T-helper 1 cell treated with Interleukin-12 subunit alpha and Interleukin-12 subunit beta and Interleukin-4 antibody, amounts not matched to agents 30 μg/mL and 1 μg/mL, for 36 hours (primary cell): ENCODE results near the gene PCCA.

Experiments
- H3K27ac Mint-ChIP-seq: one replicate; pipeline ENCODE4 v1.8.0; 2021; ENCODE audit warnings: mild to moderate bottlenecking, mixed read lengths
- H3K27me3 Mint-ChIP-seq: one replicate; pipeline ENCODE4 v1.8.0; 2021; ENCODE audit warnings: low read depth, mixed read lengths
- H3K36me3 Mint-ChIP-seq: one replicate; pipeline ENCODE4 v1.8.0; 2021; ENCODE audit warnings: low read depth, mixed read lengths
- H3K4me1 Mint-ChIP-seq: one replicate; pipeline ENCODE4 v1.8.0; 2021; ENCODE audit warnings: low read depth, mixed read lengths
- H3K4me3 Mint-ChIP-seq: one replicate; pipeline ENCODE4 v1.8.0; 2021; ENCODE audit warnings: mild to moderate bottlenecking, moderate library complexity, mixed read lengths
- H3K9me3 Mint-ChIP-seq: one replicate; pipeline ENCODE4 v1.8.0; 2021; ENCODE audit warnings: mixed read lengths

PCCA gene

DNA sequence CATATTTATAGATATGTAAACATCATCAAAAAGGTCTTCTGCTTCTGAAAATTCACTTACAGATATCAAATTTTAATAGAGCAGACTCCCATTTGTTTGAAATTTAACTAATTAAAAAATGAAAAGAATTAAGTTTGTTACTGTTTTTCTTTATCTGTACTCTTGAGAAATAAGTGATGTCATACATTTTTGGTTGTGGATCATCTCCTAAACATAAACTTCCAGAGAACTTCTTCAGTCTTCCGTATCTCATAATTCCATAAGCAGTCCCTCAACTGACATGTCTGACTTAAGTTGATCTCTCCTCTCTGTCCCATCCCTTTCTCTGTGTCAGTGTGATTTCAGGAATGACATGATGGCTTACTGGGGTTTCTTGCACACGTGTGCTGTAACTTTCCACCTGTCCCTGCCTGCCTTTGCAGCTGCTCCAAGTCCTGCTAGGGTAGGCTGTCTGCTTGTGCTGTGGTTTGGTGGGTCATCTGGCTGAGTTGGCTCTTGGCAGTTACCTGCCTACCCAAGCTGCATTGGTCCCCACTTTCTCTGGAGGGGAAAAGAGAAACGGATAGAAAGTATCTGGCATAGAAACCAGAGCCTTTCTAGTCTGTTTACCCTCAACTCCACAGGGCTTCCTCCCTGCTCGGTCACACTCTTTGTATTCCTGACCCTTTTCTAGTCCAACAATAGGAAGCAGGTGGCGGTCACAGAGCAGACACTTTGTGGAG is 372.6 kb downstream of the PCCA start:
- Mint-ChIP-seq H3K9me3 (peaks cover 4% of the 10 kb centered on the region), H3K4me1 (peaks cover 7% of the 10 kb centered on the region), H3K36me3 (peaks cover 4% of the 10 kb centered on the region), H3K4me3 (no peak overlapping the region), H3K27ac (no peak overlapping the region), H3K27me3 (no peaks in the 10 kb centered on the region)

DNA sequence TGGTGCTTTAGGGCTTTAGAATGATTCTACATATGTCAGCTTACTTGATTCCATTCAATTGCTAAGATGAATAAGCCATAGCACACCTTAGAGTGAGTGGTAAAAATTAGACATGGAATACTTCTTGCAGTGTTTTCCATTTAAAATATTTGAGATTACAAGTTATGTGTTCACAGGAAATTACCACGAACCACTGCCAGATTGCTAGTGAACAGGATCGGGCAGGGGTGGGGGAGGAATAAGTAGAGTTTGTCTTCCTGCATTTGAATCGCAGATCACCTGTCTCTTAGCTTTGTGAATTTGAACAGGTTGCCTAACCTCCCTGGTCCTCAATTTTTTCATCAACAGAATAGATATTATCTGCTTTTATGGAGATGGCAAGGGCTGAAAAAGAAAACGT is 375.1 kb downstream of the PCCA start:
- Mint-ChIP-seq H3K4me1 (peaks cover 7% of the 10 kb centered on the region), H3K9me3 (peaks cover 4% of the 10 kb centered on the region), H3K36me3 (peaks cover 2% of the 10 kb centered on the region), H3K4me3 (no peak overlapping the region), H3K27ac (no peak overlapping the region), H3K27me3 (no peaks in the 10 kb centered on the region)

DNA sequence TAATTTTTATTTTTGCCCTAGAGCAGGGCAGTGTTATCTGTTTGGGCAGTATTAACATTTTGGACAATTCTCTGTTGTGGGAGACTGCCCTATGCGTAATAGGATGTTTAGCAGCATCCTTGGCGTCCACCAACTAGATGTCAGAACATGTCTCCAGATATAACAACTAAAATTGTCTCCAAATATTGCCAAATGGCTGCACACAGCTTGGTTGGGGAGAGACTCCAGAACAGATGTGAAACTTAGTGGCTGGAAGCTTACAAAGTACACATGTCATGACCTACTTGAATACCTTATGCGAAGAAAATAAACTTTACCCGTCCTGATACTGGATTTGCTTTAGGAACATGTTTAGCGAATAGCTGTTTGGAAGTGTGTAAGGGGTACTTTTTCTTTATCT is 376.7 kb downstream of the PCCA start:
- H3K9me3 Mint-ChIP-seq = no peaks in the 10 kb centered on the region
- no peak overlapping the region for H3K27ac Mint-ChIP-seq
- no peak overlapping the region for H3K4me3 Mint-ChIP-seq
- H3K27me3 Mint-ChIP-seq = no peaks in the 10 kb centered on the region
- H3K36me3 Mint-ChIP-seq = peaks cover 2% of the 10 kb centered on the region
- peaks cover 12% of the 10 kb centered on the region for H3K4me1 Mint-ChIP-seq

DNA sequence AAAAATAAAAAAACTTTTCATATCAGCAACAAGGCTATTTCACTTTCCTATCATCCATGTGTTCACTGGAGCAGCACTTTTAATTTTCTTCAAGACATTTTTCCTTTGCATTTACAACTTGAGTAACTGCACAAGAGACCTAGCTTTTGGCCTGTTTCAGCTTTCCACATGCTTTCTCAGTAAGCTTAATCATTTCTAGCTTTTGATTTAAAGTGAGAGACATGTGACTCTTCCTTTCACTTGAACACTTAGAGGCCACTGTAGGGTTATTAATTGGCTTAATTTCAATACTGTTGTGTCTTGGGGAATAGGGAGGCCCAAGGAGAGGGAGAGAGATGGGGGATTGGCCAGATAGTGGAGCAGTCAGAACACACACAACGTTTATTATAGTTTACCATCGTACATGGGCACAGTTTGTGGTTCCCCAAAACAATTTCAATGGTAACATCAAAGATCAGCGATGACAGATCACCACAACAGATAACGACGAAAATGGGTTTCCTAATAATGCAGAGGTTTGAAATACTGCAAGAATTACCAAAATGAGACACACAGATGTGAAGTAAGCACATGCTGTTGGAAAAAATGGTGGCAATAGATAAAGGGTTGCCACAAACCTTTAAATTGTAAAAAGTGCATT is 382.1 kb downstream of the PCCA start:
- Mint-ChIP-seq H3K4me1 (peaks cover 10% of the 10 kb centered on the region), H3K27ac (no peak overlapping the region), H3K9me3 (no peaks in the 10 kb centered on the region), H3K27me3 (no peaks in the 10 kb centered on the region), H3K4me3 (no peak overlapping the region), H3K36me3 (no peaks in the 10 kb centered on the region)

DNA sequence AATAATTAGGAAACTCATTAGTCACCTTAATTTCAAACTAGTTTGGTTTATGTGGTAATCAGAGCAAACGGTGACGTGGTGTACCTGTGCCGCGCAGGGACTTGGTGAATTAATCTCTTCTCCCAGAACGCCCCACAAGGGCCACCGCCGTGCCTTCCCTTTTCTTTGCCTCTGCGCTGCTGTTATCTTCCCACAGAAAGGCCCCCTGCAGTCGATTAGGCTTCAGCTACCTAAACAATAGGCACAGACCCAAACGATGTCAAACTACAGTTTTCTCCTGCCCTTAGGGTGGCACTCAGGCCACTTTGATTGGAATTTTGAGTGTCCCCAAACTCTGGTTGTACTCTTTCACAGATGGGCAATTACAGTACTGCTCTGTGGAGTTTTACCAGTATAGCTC is 384.2 kb downstream of the PCCA start:
- Mint-ChIP-seq H3K9me3 (no peaks in the 10 kb centered on the region), H3K4me1 (peaks cover 10% of the 10 kb centered on the region), H3K36me3 (no peaks in the 10 kb centered on the region), H3K27ac (no peak overlapping the region), H3K27me3 (no peaks in the 10 kb centered on the region), H3K4me3 (no peak overlapping the region)

DNA sequence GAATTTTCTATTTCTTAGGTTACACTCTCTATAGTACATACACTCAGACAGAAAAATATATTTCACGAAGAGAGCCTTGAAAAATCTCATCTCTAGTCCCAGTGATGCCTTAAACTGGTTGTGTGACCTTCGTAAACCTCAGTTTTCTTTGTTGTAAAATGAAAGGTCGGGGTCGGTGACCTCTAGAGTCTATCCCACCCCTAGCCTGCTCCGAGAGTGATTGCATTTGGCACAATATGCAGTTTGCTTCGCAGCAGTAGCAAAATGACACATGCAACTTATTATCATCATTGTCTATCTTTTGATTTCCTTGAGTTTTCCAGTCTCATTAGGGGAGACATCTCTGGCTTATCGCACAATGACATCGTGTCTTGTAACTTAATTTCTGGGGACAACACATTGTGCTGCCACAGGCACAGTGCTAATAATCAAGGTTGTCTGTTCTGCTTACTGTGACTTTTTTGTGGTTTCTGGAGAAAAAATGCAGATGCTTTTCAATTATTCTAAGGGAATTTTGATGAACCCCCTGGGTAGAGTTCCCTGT is 384.7 kb downstream of the PCCA start:
- no peaks in the 10 kb centered on the region for H3K36me3 Mint-ChIP-seq
- H3K4me1 Mint-ChIP-seq = peaks cover 10% of the 10 kb centered on the region
- no peaks in the 10 kb centered on the region for H3K9me3 Mint-ChIP-seq
- no peaks in the 10 kb centered on the region for H3K27me3 Mint-ChIP-seq
- no peak overlapping the region for H3K27ac Mint-ChIP-seq
- no peak overlapping the region for H3K4me3 Mint-ChIP-seq

DNA sequence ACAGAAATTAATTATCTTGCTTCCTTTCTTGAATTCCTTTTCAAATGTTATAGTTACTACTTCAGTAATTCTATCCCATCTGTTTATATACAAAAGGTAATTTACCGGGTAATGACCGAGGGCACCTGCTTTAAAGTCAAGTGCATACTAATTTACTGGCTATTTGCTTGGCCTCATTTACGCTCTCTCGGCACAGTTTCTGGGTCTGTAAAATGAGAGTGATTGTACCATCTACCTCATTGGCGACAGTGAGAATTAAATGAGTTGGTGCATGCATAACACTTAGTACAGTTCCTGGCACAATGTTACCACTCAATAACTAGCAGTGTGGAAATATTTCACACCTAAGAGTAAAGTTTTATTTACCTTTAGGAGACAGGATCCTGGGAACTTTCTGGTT is 388.1 kb downstream of the PCCA start:
- Mint-ChIP-seq H3K36me3 (no peaks in the 10 kb centered on the region), H3K4me1 (peaks cover under 1% of the 10 kb centered on the region), H3K27ac (no peak overlapping the region), H3K27me3 (no peaks in the 10 kb centered on the region), H3K9me3 (no peaks in the 10 kb centered on the region), H3K4me3 (no peak overlapping the region)

DNA sequence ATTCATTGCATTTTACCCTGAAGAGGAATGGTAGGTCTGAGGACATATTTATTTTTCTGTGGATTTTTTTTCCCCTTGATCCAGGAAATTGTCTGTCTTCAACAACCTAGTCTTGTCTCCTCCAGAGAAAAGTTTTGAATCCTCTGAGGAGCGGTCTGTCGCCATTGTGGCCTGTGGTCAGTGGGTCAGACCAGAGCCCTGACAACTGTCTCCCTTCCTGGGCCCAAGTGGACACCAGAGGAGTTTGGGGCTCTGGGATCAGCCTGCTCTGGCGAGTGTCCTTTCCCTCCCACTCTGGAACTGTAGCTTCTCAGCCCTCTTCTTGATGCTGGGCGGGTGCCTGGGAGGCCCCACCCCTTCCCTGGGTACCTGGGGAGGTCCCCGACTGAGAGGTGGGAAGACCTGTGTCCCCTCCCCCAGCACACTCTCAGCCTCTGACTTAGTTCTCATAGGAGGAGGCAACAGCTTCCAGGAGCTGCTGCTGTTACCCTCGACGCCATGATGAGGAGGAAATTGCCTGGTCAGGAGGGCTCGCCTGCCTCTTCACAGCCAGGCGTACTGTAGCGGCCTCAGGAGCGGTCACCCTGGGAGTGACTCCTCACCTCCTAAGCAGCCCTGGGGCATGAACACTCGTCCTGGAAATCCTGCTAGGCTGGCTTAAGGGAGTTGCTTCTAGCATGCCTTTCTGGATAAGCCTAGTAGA is 389.4 kb downstream of the PCCA start:
- H3K4me3 Mint-ChIP-seq = no peak overlapping the region
- peaks cover 5% of the 10 kb centered on the region for H3K4me1 Mint-ChIP-seq
- H3K27ac Mint-ChIP-seq = no peak overlapping the region
- no peaks in the 10 kb centered on the region for H3K9me3 Mint-ChIP-seq
- peaks cover 1% of the 10 kb centered on the region for H3K36me3 Mint-ChIP-seq
- no peaks in the 10 kb centered on the region for H3K27me3 Mint-ChIP-seq

DNA sequence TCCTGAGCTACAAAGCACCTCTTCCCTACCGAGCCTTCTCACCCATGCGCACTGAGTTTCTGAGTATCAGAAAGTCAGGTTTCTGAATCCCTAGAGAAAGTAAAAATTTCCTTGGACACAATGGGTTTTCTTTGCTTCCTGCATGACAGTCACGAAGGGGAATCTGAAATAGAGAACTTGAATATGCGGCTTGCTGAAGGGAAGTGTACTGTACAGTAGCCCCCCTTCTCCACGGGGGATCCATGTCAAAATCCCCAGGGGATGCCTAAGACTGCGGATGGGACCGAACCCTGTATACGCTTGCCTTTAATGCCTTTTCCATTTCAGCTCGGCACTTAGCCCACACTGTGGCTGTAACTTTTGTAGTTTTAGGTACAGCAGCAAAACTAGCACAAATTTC is 391.8 kb downstream of the PCCA start:
- Mint-ChIP-seq H3K27me3 (no peaks in the 10 kb centered on the region), H3K9me3 (no peaks in the 10 kb centered on the region), H3K4me3 (no peak overlapping the region), H3K36me3 (peaks cover 1% of the 10 kb centered on the region), H3K4me1 (peaks cover 26% of the 10 kb centered on the region), H3K27ac (no peak overlapping the region)

DNA sequence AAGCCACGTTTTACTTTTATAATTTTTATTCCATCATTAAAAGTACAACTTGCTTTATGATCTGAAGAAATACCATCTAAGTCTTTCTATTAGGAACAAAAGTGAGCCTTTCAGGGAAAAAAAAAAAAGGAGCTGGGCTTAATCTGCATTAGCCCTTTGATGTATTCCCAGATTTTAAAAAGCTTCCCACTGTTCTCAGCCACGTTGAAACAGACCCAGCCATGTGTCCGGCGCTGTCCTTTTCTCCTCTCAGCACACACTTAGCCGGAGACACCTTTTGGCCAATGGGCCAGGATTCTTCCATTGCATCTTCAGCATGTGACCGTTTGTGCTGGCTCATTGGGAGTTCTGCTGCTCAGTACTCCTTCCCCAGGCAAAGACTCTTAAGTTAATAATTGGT is 394.2 kb downstream of the PCCA start:
- Mint-ChIP-seq H3K36me3 (peaks cover 1% of the 10 kb centered on the region), H3K27ac (no peak overlapping the region), H3K4me1 (peaks cover 29% of the 10 kb centered on the region), H3K4me3 (no peak overlapping the region), H3K27me3 (no peaks in the 10 kb centered on the region), H3K9me3 (no peaks in the 10 kb centered on the region)

DNA sequence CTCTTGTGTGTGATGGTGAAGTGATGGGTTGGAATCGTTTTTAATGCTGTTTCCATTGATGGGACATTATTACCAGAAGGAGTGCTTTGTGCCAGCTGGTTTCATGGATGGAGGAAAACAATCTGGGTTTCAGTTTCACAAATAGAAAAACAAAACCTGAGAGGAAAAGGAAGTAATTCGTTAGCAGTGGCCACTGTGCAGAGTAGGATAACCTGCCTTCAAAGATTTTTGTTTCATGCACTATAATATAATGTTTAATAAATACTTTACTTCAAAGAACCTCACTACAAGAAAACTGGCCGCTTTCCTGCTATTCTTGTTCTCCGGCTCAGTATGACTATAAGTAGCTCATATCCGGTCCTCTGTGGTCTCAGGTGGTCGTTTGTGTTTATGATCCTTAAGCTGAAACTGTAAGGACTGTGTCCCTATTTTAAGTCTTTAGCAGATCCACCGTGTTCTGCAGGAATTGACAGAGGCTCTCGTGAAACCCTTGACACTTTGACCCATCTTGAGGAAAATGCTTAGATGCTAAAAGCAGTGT is 395.0 kb downstream of the PCCA start:
- Mint-ChIP-seq H3K27ac (peak overlapping the region; percentile 71), H3K27me3 (no peaks in the 10 kb centered on the region), H3K36me3 (peaks cover 1% of the 10 kb centered on the region), H3K9me3 (no peaks in the 10 kb centered on the region), H3K4me3 (no peak overlapping the region), H3K4me1 (peaks cover 29% of the 10 kb centered on the region)

DNA sequence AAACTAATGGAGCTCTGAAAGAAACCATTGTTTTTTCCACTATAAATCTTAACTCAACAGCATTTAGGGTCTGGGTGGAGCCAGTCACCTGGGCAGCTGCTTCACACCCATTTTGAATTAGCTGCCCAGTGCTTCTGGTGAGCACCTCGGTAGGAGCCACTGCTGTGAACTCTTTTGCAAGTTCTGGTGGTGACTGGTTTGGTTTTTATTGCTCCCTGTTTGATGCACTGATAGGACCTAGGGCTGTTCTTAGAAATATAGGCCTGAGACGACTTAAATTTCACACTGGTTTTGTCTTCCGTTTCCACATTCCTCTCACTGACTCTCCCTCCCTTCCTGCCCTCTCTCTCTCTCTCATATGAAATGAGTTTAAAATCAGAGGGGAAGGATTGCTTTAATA is 395.8 kb downstream of the PCCA start:
- Mint-ChIP-seq H3K4me3 (peak overlapping the region; percentile 39), H3K27ac (peak overlapping the region; percentile 71)

DNA sequence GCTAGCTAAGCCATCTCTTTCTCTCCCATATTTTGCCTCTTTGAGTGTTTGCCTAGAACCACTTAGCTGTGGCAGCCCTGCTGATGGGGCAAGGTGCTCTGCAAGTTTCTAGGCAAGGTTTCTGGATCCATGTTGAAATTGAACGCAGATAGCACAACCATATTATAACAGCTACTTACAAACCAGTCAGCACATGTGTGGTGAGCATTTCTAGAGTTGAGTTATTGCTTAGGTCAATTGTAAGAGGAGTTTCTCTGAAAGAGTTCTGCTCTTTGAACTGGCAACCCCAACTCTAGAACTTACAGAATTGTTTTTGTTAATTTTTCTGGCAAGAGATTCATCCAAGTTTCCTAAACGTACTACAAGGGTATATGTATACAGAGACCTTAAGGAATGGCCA is 396.4 kb downstream of the PCCA start:
- Mint-ChIP-seq H3K4me3 (no peak overlapping the region), H3K27me3 (no peaks in the 10 kb centered on the region), H3K4me1 (peaks cover 29% of the 10 kb centered on the region), H3K9me3 (no peaks in the 10 kb centered on the region), H3K27ac (peak overlapping the region; percentile 71), H3K36me3 (peaks cover 1% of the 10 kb centered on the region)

More for the DNA sequence above, 395.8 kb downstream of the PCCA start:
- Mint-ChIP-seq H3K36me3 (peaks cover 1% of the 10 kb centered on the region), H3K4me1 (peaks cover 29% of the 10 kb centered on the region), H3K9me3 (no peaks in the 10 kb centered on the region), H3K27me3 (no peaks in the 10 kb centered on the region)

DNA sequence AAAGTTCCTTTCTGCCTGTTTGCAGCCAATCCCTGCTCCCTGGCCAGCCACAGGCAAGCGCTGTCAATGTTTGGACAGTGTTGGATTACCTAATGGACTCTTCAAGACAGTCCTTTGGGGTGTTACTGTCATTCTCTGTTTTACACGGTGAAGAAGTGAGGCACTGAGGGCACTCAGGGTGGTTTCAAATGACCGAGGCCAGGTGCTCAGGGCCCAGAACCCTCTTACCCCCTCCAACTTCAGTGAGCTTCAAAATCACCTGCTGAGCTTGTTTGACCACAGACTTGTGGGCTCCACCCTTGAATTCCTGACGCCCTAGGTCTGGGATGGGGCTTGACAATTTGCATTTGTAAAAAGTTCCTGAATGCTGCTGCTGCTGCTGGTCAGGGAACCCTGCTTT is 401.8 kb downstream of the PCCA start:
- Mint-ChIP-seq H3K9me3 (no peaks in the 10 kb centered on the region), H3K27ac (no peak overlapping the region), H3K36me3 (peaks cover 3% of the 10 kb centered on the region), H3K27me3 (no peaks in the 10 kb centered on the region), H3K4me3 (no peak overlapping the region), H3K4me1 (peaks cover 8% of the 10 kb centered on the region)
